Neural cell (in vitro differentiated cells): ENCODE data around the gene RDH14. TPM values are rescaled to one million over a fixed set of nuclear protein-coding genes. Genes with fewer than 3 reads are reported as not detected.

Source experiments
- H2AFZ ChIP-seq: fragments of 200-600, 300-800 bp; sonication (generic), shearing (Covaris generic); 2 replicates; pipeline ENCODE4 v1.6.0; 2014; ENCODE audit warnings: low read depth, mild to moderate bottlenecking, antibody characterized with exemption, low read length, moderate library complexity
- H3F3A ChIP-seq: fragments of 200-600 bp; shearing (Covaris generic); 2 replicates; pipeline ENCODE4 v1.6.1; 2016; ENCODE audit warnings: mild to moderate bottlenecking, moderate library complexity, mixed read lengths, antibody characterized with exemption, low read length; ENCODE audit not compliant: insufficient read depth, poor library complexity, severe bottlenecking
- H3K27ac ChIP-seq: fragments of 200-600, 300-800 bp; sonication (generic), shearing (Covaris generic); 2 replicates; pipeline ENCODE4 v1.5.1; 2014; ENCODE audit warnings: mild to moderate bottlenecking, low read length, moderate library complexity
- H3K27me3 ChIP-seq: fragments of 300-800, 200-600 bp; sonication (generic), shearing (Covaris generic); 2 replicates; pipeline ENCODE4 v1.6.0; 2014; ENCODE audit warnings: mild to moderate bottlenecking, low read depth, low read length, moderate library complexity; ENCODE audit not compliant: insufficient read depth
- H3K36me3 ChIP-seq: fragments of 300-800, 200-600 bp; sonication (generic), shearing (Covaris generic); 2 replicates; pipeline ENCODE4 v1.5.1; 2014; ENCODE audit warnings: mild to moderate bottlenecking, antibody characterized with exemption, low read length, moderate library complexity; ENCODE audit not compliant: insufficient read depth
- H3K4me2 ChIP-seq: fragments of 300-800, 200-600 bp; sonication (generic), shearing (Covaris generic); 2 replicates; pipeline ENCODE4 v1.6.0; 2014; ENCODE audit warnings: mild to moderate bottlenecking, low read length
- H3K4me3 ChIP-seq: fragments of 300-800, 200-600 bp; sonication (generic), shearing (Covaris generic); 2 replicates; pipeline ENCODE4 v1.5.1; 2014; ENCODE audit warnings: mild to moderate bottlenecking, low read length, moderate library complexity
- H3K79me2 ChIP-seq: fragments of 200-600 bp; shearing (Covaris generic); replicated peaks from 2 replicates; pipeline ENCODE4 v1.6.0; 2014; ENCODE audit warnings: mild to moderate bottlenecking, low read length, moderate library complexity; ENCODE audit not compliant: insufficient read depth
- H3K9ac ChIP-seq: fragments of 300-800, 200-600 bp; sonication (generic), shearing (Covaris generic); 2 replicates; pipeline ENCODE4 v1.6.1; 2016; ENCODE audit warnings: mild to moderate bottlenecking, low read length, mixed read lengths
- H3K9me2 ChIP-seq: fragments of 200-600 bp; shearing (Covaris generic); 2 replicates; pipeline ENCODE4 v1.6.1; 2016; ENCODE audit warnings: mild to moderate bottlenecking, low read length, mixed read lengths; ENCODE audit not compliant: insufficient read depth
- H3K9me3 ChIP-seq: fragments of 200-600, 300-800 bp; sonication (generic), shearing (Covaris generic); 2 replicates; pipeline ENCODE4 v1.6.1; 2016; ENCODE audit warnings: mild to moderate bottlenecking, mixed run types, low read length, moderate library complexity, mixed read lengths
- H4K20me1 ChIP-seq: fragments of 200-600 bp; shearing (Covaris generic); 2 replicates; pipeline ENCODE4 v1.6.1; 2016; ENCODE audit warnings: mild to moderate bottlenecking, mixed run types; ENCODE audit not compliant: insufficient read depth
- EP300 ChIP-seq: fragments of 450-650 bp; conservative IDR thresholded peaks from 2 replicates; pipeline ENCODE4 v1.6.1; 2014; ENCODE audit warnings: antibody characterized with exemption, mild to moderate bottlenecking, moderate library complexity; ENCODE audit not compliant: poor library complexity, severe bottlenecking
- EZH2 ChIP-seq: fragments of 200-600, 300-800 bp; shearing (Covaris generic), sonication (generic); IDR thresholded peaks from 2 replicates; pipeline ENCODE4 v1.6.1; 2014; ENCODE audit warnings: antibody characterized with exemption, low read length, borderline replicate concordance, mild to moderate bottlenecking; ENCODE audit not compliant: insufficient read depth, poor library complexity, severe bottlenecking
- MXI1 ChIP-seq: fragments of 450-650 bp; conservative IDR thresholded peaks from 2 replicates; pipeline ENCODE4 v1.6.1; 2014; ENCODE audit warnings: antibody characterized with exemption, mild to moderate bottlenecking; ENCODE audit not compliant: poor library complexity, severe bottlenecking
- POLR2AphosphoS5 ChIP-seq: IDR thresholded peaks from 2 replicates; pipeline ENCODE4 v1.6.1; 2012
- RAD21 ChIP-seq: fragments of 450-650 bp; conservative IDR thresholded peaks from 2 replicates; pipeline ENCODE4 v1.6.1; 2014; ENCODE audit warnings: antibody characterized with exemption, mild to moderate bottlenecking, moderate library complexity
- SMC3 ChIP-seq: fragments of 450-650 bp; conservative IDR thresholded peaks from 2 replicates; pipeline ENCODE4 v1.6.1; 2014; ENCODE audit warnings: antibody characterized with exemption, mild to moderate bottlenecking, moderate library complexity; ENCODE audit not compliant: poor library complexity
- TAF1 ChIP-seq: IDR thresholded peaks from 2 replicates; pipeline ENCODE4 v1.6.1; 2012; ENCODE audit warnings: low read depth
- polyA plus RNA-seq: library from polyadenylated mRNA; depleted of rRNA; stranded (reverse); fragments of >200 nt; gene quantifications from 2 replicates; pipeline ENCODE4 v1.2.3, GENCODE V29; 2014
- TF ChIP-seq, protein P1 (sequence below): fragments of 450-650 bp; IDR thresholded peaks from 2 replicates; pipeline ENCODE4 v1.5.1; 2014; ENCODE audit warnings: antibody characterized with exemption, mild to moderate bottlenecking, moderate library complexity; ENCODE audit not compliant: poor library complexity, severe bottlenecking

RDH14 gene
- polyA plus RNA-seq, 1 donor from 2014 or later, result 29.4 TPM

DNA sequence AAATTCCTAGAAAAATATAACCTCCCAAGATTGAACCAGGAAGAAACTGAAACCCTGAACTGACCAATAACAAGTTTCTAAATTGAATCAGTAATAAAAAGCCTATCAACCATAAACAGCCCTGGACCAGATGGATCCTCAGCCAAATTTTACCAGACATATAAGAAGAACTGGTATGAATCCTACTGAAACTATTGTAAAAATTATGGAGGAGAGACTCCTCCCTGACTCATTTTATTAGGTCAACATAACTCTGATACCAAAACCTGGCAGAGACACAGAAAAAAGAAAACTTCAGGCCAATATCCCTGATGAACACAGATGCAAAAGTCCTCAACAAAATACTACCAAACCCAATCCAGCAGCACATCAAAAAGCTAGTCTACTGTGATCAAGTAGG is 17.6 kb upstream of the RDH14 start:
- Histone ChIP-seq H3K4me3 (no peak overlapping the region), H3K4me2 (no peak overlapping the region), H2AFZ (no peak overlapping the region), H3K36me3 (no peaks in the 10 kb centered on the region), H3F3A (no peaks in the 10 kb centered on the region), H3K9me2 (no peaks in the 10 kb centered on the region), H3K27me3 (no peaks in the 10 kb centered on the region), H3K79me2 (no peaks in the 10 kb centered on the region), H3K9ac (no peak overlapping the region), H3K9me3 (no peaks in the 10 kb centered on the region), H4K20me1 (no peaks in the 10 kb centered on the region), H3K27ac (no peak overlapping the region)
- TF ChIP-seq TAF1 (no peak), EP300 (no peak), POLR2AphosphoS5 (no peak), MXI1 (no peak)
- TF ChIP-seq, protein P1, sequence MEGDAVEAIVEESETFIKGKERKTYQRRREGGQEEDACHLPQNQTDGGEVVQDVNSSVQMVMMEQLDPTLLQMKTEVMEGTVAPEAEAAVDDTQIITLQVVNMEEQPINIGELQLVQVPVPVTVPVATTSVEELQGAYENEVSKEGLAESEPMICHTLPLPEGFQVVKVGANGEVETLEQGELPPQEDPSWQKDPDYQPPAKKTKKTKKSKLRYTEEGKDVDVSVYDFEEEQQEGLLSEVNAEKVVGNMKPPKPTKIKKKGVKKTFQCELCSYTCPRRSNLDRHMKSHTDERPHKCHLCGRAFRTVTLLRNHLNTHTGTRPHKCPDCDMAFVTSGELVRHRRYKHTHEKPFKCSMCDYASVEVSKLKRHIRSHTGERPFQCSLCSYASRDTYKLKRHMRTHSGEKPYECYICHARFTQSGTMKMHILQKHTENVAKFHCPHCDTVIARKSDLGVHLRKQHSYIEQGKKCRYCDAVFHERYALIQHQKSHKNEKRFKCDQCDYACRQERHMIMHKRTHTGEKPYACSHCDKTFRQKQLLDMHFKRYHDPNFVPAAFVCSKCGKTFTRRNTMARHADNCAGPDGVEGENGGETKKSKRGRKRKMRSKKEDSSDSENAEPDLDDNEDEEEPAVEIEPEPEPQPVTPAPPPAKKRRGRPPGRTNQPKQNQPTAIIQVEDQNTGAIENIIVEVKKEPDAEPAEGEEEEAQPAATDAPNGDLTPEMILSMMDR, result no peak

DNA sequence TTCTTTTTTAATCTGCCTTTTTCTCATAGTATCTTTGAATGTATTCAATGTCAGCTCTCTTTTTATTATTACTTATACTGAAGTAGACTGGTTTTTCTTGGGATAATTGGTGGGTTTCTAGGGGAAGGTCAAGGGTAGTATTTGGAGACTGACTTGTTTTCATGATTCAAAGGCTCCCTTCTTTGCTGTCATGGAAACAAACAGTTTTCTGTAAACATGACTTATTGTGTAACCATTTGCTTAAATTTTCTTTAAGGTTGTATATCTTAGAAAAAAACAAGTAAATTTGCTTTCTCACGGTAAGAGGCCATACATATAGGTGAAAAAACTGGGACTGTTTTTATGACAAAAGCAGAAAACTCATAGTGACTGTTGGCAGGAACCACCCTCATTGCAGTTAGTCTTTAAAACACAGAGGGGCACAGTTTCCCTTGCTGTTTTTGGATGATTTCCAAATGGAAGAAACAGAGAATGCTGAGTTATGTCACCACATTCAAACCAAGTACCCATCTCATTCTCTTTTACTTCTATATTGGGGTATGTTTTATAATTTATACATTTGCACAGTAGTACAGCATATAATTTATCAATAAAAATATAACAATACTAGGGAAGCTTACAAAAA is 5.8 kb upstream of the RDH14 start:
- Histone ChIP-seq H3K4me3 (no peak overlapping the region), H3K9me2 (no peaks in the 10 kb centered on the region), H3K27me3 (no peaks in the 10 kb centered on the region), H4K20me1 (no peaks in the 10 kb centered on the region), H3F3A (no peaks in the 10 kb centered on the region), H3K36me3 (no peaks in the 10 kb centered on the region), H3K9me3 (no peaks in the 10 kb centered on the region), H2AFZ (no peak overlapping the region), H3K79me2 (no peaks in the 10 kb centered on the region), H3K9ac (no peak overlapping the region), H3K27ac (no peak overlapping the region), H3K4me2 (no peak overlapping the region)
- TF ChIP-seq RAD21 (no peak), POLR2AphosphoS5 (no peak), SMC3 (no peak)

DNA sequence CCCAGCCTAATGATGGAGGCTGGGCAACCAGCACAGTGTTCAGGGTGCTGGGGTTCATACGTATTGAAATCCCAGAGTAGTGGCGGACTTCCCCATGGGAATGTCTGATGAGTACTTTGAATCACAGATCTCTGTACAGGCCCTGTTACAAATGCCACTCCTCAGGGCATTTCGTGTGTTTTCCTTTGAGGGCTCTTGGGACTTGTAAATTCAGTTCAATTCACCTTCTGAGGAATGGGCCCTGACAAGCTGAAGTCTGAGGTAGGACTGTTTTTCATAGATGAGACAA is 288 bp upstream of the RDH14 start:
- Histone ChIP-seq H3K79me2 (peaks cover 23% of the 10 kb centered on the region), H3K36me3 (no peaks in the 10 kb centered on the region), H3K9ac (peak overlapping the region; percentile 84), H3F3A (no peaks in the 10 kb centered on the region), H3K4me2 (peak overlapping the region; percentile 72), H3K27me3 (no peaks in the 10 kb centered on the region), H2AFZ (peak overlapping the region; percentile 95), H4K20me1 (no peaks in the 10 kb centered on the region), H3K27ac (peak overlapping the region; percentile 71), H3K9me2 (no peaks in the 10 kb centered on the region), H3K9me3 (no peaks in the 10 kb centered on the region), H3K4me3 (peak overlapping the region; percentile 79)
- TF ChIP-seq POLR2AphosphoS5, result peak; percentile 47
- TF ChIP-seq EZH2, result no peak
- TF ChIP-seq, protein P1, result no peak
- TF ChIP-seq TAF1, result peak; percentile 5
- TF ChIP-seq MXI1, result no peak
- TF ChIP-seq RAD21, result no peak
